Lung (tissue), 12 donors: ENCODE measurements around the gene PON2. TPM values are rescaled to one million over a fixed set of nuclear protein-coding genes. Genes with fewer than 3 reads are reported as not detected.
A peak's percentile ranks its signal among the peaks of the same experiment; 100 is the strongest.

Source experiments
- ATAC-seq: fragments of 200-7000 bp; cut with Tn5 transposase; one replicate; pipeline ENCODE4 v1.9.1; 2020; ENCODE audit warnings: moderate number of reproducible peaks; ENCODE audit not compliant: insufficient read depth, low FRiP score
- DNase-seq, 3 donors: peaks; one replicate each; pipeline ENCODE4 v3.0.0-alpha.2; 2013 to 2017
- H3K27ac ChIP-seq, 2 donors: one replicate each; pipeline ENCODE4 v1.5.1; 2013; ENCODE audit warnings: mild to moderate bottlenecking in 2 of 2, moderate library complexity in 2 of 2, control low read depth in 1 of 2, inconsistent platforms in 1 of 2, low read depth in 1 of 2, low read length in 1 of 2
- H3K27me3 ChIP-seq, 3 donors: one replicate each; pipeline ENCODE4 v1.5.1; 2013; ENCODE audit warnings: low read length in 2 of 3; ENCODE audit not compliant: control insufficient read depth in 3 of 3, insufficient read depth in 3 of 3
- H3K36me3 ChIP-seq, 4 donors: one replicate each; pipeline ENCODE4 v1.5.1; 2013; ENCODE audit warnings: low read length in 4 of 4, mild to moderate bottlenecking in 1 of 4, moderate library complexity in 1 of 4; ENCODE audit not compliant: control insufficient read depth in 4 of 4, insufficient read depth in 4 of 4
- H3K4me1 ChIP-seq, 5 donors: one replicate each; pipeline ENCODE4 v1.5.1; 2013; ENCODE audit warnings: low read length in 5 of 5, mild to moderate bottlenecking in 2 of 5, moderate library complexity in 1 of 5; ENCODE audit not compliant: control insufficient read depth in 5 of 5, insufficient read depth in 5 of 5
- H3K4me3 ChIP-seq: one replicate; pipeline ENCODE4 v1.5.1; 2013; ENCODE audit warnings: mild to moderate bottlenecking, control low read depth, moderate library complexity
- H3K9ac ChIP-seq, 2 donors: one replicate each; pipeline ENCODE4 v1.5.1; 2013; ENCODE audit warnings: low read length in 2 of 2, control low read depth in 1 of 2; ENCODE audit not compliant: insufficient read depth in 1 of 2
- H3K9me3 ChIP-seq, 4 donors: one replicate each; pipeline ENCODE4 v1.5.1; 2013; ENCODE audit warnings: low read length in 3 of 4, mild to moderate bottlenecking in 1 of 4, moderate library complexity in 1 of 4; ENCODE audit not compliant: control insufficient read depth in 4 of 4, insufficient read depth in 3 of 4
- CTCF ChIP-seq: IDR thresholded peaks from 2 replicates; pipeline ENCODE4 v1.5.1; 2012; ENCODE audit warnings: mild to moderate bottlenecking; ENCODE audit errors: control extremely low read depth, extremely low read depth
- WGBS, 2 donors: extraction: QIAGEN DNeasy Blood & Tissue Kit; methylation state at CpG; one replicate each; pipeline ENCODE4 v1.1.7; 2013; 5-methylcytosine and 5-hydroxymethylcytosine counted together
- polyA plus RNA-seq, 2 donors: library from polyadenylated mRNA; stranded (reverse); fragments of 200-250 nt; gene quantifications; one replicate each; pipeline ENCODE4 v1.2.1, GENCODE V29; 2013
- total RNA-seq, 2 donors: library from RNA; depleted of rRNA in 1 of 2; stranded (reverse); fragments of >200 nt in 1 of 2; gene quantifications; one replicate each; pipeline ENCODE4 v1.2.1, GENCODE V29; 2014 to 2021
- donor health status: control.
- donor health status: control.
- donor health status: Bipolar disorder and iron deficiency.
- donor health status: healthy.
- donor health status: DM: yes; HTN: yes; CAD: no.

PON2 gene
- total and polyA plus RNA-seq, 4 donors = 90.4 to 392 (median 188) TPM

GRCh38 chr7:95405800-95406199 lies 29.0 kb downstream of the PON2 start:
- Histone ChIP-seq H3K27me3 (no peaks in the 10 kb centered on the region), H3K36me3 (peaks cover 3 to 19% (median 8%) of the 10 kb centered on the region in 4 donors), H3K9me3 (no peaks in the 10 kb centered on the region), H3K4me3 (no peak overlapping the region), H3K9ac (no peak overlapping the region), H3K4me1 (peaks cover 0 to 11% (median 2%) of the 10 kb centered on the region in 5 donors), H3K27ac (no peak overlapping the region)
- 95% methylated on average over 6 of the region's 6 CpGs for WGBS, 2 donors
- ATAC-seq (no peak), DNase-seq (no peak)
- no peak for TF ChIP-seq CTCF

GRCh38 chr7:95405208-95405607 lies 29.6 kb downstream of the PON2 start:
- no peak for TF ChIP-seq CTCF
- Histone ChIP-seq H3K4me1 (peaks cover 0 to 11% (median 2%) of the 10 kb centered on the region in 5 donors), H3K36me3 (peaks cover 3 to 17% (median 8%) of the 10 kb centered on the region in 4 donors), H3K9me3 (no peaks in the 10 kb centered on the region), H3K4me3 (no peak overlapping the region), H3K27me3 (no peaks in the 10 kb centered on the region), H3K9ac (no peak overlapping the region), H3K27ac (no peak overlapping the region)
- no peak for DNase-seq
- WGBS, 2 donors = 95 to 96% methylated on average over 3 of the region's 3 CpGs
- no peak for ATAC-seq

GRCh38 chr7:95404316-95404865 lies 30.4 kb downstream of the PON2 start:
- TF ChIP-seq CTCF = no peak
- H3K4me1 ChIP-seq = peaks cover 0 to 11% (median 2%) of the 10 kb centered on the region in 5 donors
- H3K9ac ChIP-seq = no peak overlapping the region
- WGBS, 2 donors = 51 to 52% methylated on average over 4 of the region's 4 CpGs
- peaks cover 3 to 14% (median 8%) of the 10 kb centered on the region in 4 donors for H3K36me3 ChIP-seq
- peak; percentile 25 to 75 (median 71) for DNase-seq
- ATAC-seq = no peak
- no peak overlapping the region for H3K27ac ChIP-seq
- H3K4me3 ChIP-seq = no peak overlapping the region
- H3K9me3 ChIP-seq = no peaks in the 10 kb centered on the region
- no peaks in the 10 kb centered on the region for H3K27me3 ChIP-seq
